ENCODE results near the gene ENDOV.

Gene ENDOV

GRCh38 chr17:80414803-80415625 lies at the start of gene ENDOV:
ENDOV (plus strand) TSS chr17:80415167; CDS start chr17:80415195, 28 bp downstream.
- peak; percentile 100 for DNase-seq (ENCODE audit: low spot score)

GRCh38 chr17:80365983-80366382 lies 49.0 kb upstream of the ENDOV start:
- no peak for DNase-seq (ENCODE audit: low spot score)

GRCh38 chr17:80367503-80367902 lies 47.5 kb upstream of the ENDOV start:
- no peak for DNase-seq (ENCODE audit: low spot score)

GRCh38 chr17:80371196-80371595 lies 43.8 kb upstream of the ENDOV start:
- DNase-seq (ENCODE audit: low spot score): no peak

GRCh38 chr17:80372456-80372855 lies 42.5 kb upstream of the ENDOV start:
- no peak for DNase-seq (ENCODE audit: low spot score)

GRCh38 chr17:80372922-80373570 lies 41.9 kb upstream of the ENDOV start:
- DNase-seq (ENCODE audit: low spot score): no peak

- no peak for DNase-seq (ENCODE audit: low spot score)
These were observed 40.8 kb upstream of the ENDOV start for GRCh38 chr17:80374039-80374731.

GRCh38 chr17:80374732-80375585 lies 40.0 kb upstream of the ENDOV start:
- DNase-seq (ENCODE audit: low spot score): no peak

- no peak for DNase-seq (ENCODE audit: low spot score)
These were observed 38.4 kb upstream of the ENDOV start for GRCh38 chr17:80376531-80376930.

- peak; percentile 33 for DNase-seq (ENCODE audit: low spot score)
These were observed 37.2 kb upstream of the ENDOV start for GRCh38 chr17:80377798-80378197.

- peak; percentile 17 for DNase-seq (ENCODE audit: low spot score)
These were observed 35.6 kb upstream of the ENDOV start for GRCh38 chr17:80379348-80379747.

GRCh38 chr17:80380068-80380467 lies 34.9 kb upstream of the ENDOV start:
- DNase-seq (ENCODE audit: low spot score): no peak

- peak; percentile 28 for DNase-seq (ENCODE audit: low spot score)
These were observed 34.4 kb upstream of the ENDOV start for GRCh38 chr17:80380555-80381002.

- DNase-seq (ENCODE audit: low spot score): peak; percentile 22
These were observed 33.5 kb upstream of the ENDOV start for GRCh38 chr17:80381416-80381923.

GRCh38 chr17:80382446-80382845 lies 32.5 kb upstream of the ENDOV start:
- DNase-seq (ENCODE audit: low spot score): peak; percentile 34

- DNase-seq (ENCODE audit: low spot score): peak; percentile 30
These were observed 32.0 kb upstream of the ENDOV start for GRCh38 chr17:80382956-80383355.

- peak; percentile 34 for DNase-seq (ENCODE audit: low spot score)
These were observed 30.6 kb upstream of the ENDOV start for GRCh38 chr17:80384078-80384960.

- DNase-seq (ENCODE audit: low spot score): peak; percentile 32
These were observed 29.9 kb upstream of the ENDOV start for GRCh38 chr17:80385046-80385445.

GRCh38 chr17:80386341-80386740 lies 28.6 kb upstream of the ENDOV start:
- peak; percentile 32 for DNase-seq (ENCODE audit: low spot score)

GRCh38 chr17:80387071-80387470 lies 27.9 kb upstream of the ENDOV start:
- no peak for DNase-seq (ENCODE audit: low spot score)

GRCh38 chr17:80388175-80388574 lies 26.8 kb upstream of the ENDOV start:
- DNase-seq (ENCODE audit: low spot score): peak; percentile 20

Measured in D341Med (cell line).